Measurements from ENCODE around the gene LPGAT1.

GRCh38 chr1:211735208-211736170 lies 95.1 kb downstream of the LPGAT1 start:
- no peak for TF ChIP-seq EZH2phosphoT487 (IDR thresholded peaks at IDR 0.05; ENCODE audit: borderline replicate concordance, low read length)
- TF ChIP-seq CTCF (conservative IDR thresholded peaks at IDR 0.05; ENCODE audit: low read depth, low read length): no peak
- no peak for TF ChIP-seq EZH2 (IDR thresholded peaks at IDR 0.05; ENCODE audit: low read length, unreplicated experiment)

Data from PC-3 (cell line).